Measurements from ENCODE around the gene TRIM42. TPM values are rescaled to one million over a fixed set of nuclear protein-coding genes. Genes with fewer than 3 reads are reported as not detected.
A peak's percentile ranks its signal among the peaks of the same experiment; 100 is the strongest.

The TRIM42 gene
- polyA plus RNA-seq, 1 donor = not detected

DNA sequence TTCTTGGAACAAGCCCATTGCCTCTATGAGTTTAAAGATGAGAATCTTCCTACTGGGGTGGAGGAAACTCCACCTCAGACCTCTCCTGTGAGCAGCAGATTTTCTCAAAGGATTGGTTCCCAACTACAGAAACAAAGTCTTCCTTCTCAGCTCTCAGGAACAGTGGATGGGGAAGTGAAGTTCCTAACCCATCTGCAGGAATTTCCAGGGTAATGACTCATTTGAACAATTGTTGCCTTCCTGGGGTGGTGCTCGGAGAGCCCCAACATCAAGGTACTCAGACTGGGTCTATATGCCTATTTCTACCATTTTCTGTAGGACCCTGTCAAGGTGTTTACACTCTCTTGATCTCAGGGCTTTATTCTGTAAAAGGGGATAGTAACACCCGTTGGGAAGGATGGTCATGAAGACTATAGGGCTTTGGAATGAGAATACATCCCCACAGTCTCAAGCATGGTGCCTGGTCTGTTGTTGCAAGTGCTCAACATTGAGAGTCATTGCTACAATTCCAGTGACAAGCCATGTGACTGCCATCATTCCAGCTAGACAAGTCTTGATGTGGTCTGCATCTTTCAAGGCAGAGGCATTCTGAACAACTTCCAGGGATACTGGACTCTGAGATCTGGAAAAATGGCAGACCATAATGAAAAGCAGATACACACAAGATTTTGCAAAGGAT is 33.0 kb downstream of the TRIM42 start:
- DNase-seq = no peak

GRCh38 chr3:140711390-140712035 is 33.6 kb downstream of the TRIM42 start:
- DNase-seq = no peak

- no peak for DNase-seq
Observed at GRCh38 chr3:140712301-140712700, 34.4 kb downstream of the TRIM42 start.

GRCh38 chr3:140715035-140715434 is 37.2 kb downstream of the TRIM42 start:
- no peak for DNase-seq

DNA sequence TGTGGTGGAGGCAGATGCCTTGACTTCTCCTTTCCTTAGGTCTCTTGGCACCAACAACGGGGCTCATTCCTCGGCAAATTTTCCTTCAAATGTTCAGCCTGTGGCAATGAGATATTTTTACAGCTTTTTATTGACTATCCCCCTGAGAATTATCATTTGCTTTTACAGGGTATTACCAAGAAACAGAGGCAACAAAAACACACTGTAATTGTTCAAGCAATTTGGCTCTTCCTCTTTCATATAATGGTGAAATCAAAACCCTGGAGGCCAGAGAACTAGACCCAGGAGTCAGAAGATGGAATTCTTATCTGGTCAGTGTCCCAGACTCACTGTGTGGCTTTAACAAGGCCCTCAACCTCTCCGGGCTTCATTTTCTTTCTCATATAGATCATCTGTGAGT is 40.1 kb downstream of the TRIM42 start:
- no peak for DNase-seq

GRCh38 chr3:140719841-140720614 is 42.2 kb downstream of the TRIM42 start:
- peak; percentile 41 for DNase-seq

DNA sequence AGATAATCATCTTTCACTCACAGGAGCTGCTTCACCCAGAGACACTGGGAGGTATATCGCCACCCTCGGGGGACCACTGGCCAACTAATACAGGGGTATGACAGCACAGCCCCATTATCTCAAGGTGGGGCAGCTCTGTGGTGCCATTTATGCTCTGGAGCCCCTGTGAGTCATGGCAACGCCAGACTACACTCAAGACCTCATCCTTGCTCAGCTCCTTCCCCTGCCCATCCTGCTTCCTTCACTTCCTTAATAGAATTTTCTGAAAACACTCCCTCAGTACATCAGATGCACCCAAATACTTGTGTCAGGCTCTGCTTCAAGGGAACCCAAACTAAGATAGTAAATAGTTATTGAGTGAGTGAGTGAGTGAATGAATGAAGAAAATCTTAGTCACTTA is 45.7 kb downstream of the TRIM42 start:
- no peak for DNase-seq

DNA sequence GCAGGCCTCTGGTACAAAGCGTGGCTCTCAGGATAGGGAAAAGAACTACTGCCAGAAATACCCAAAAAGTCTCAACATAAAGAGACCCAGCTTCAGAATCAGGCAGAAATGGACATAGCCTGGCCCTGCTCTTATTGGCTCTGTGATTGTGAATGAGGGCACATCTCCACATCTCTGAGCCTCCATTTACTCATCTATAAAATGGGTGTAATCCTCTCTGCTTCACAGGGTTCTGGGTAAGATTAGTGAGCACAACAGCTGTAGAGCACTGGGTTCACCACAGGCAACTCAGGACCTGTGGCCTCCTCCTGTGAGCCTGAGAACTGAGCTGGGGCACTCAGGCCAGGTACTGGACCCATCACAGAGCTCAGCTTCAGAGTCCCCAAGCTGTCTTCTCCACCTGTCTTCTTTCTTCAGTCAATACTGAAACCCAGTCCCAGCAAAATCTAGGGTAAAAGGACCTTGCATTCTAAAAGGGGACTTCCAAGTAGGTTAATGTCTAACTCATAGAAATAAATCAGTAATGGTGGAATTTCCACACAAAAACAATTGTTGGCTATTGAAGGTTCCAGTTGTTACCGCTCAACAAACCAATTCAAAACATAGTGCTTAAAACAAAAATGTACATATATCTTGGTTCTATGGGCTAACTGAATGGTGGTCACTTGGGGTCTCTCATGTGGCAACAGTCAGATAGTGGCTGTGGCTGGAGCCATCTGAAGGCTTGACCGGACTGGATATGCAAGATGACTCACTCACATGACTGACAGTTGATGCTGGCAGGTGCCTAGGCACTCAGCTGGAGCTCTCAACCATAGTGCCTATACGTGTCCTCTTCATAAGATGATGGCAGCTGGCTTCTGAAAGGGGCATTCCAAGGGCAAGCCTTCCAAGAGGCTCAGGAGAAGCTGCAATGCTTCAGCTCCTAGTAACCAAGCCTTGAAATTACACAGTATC is 47.3 kb downstream of the TRIM42 start:
- no peak for DNase-seq

DNA sequence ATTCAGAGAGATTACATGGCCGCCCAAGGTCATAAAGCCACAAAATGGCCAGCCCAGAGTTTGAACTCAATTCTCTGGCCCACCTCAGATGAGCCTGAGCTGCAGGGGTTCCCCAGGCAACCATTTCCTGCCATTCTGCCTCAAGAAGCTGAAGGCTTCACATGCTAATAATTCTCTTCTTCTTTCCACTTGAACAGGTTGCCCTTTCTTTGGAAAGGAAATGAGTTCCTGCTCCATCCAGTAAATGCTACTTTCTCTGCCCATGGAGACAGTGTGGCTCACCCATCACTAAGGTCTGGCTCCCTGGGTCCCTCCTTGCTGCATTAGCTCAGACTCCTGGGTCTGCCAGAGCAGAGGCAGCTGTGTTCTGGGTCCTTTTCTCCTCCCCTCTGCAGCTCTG is 48.2 kb downstream of the TRIM42 start:
- no peak for DNase-seq

DNA sequence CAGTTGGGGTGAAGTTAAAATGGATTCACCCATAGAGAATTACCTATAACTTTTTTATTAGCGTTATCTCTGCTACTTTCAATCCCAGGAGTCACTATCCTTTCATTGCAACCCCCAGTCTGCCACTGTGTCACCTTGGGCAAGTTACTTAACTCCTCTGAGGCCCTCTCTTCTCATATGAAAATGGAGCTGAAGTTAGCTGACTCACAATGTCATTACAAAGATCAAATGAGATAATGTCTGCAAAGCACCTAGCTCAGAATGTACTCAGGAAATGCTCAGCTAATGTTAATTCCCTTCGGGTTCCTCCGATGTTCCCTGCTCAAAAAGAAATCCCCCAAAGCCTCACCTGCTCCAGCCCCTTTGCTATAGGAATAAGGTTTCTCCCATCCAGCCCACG is 50.0 kb downstream of the TRIM42 start:
- DNase-seq = no peak

DNA sequence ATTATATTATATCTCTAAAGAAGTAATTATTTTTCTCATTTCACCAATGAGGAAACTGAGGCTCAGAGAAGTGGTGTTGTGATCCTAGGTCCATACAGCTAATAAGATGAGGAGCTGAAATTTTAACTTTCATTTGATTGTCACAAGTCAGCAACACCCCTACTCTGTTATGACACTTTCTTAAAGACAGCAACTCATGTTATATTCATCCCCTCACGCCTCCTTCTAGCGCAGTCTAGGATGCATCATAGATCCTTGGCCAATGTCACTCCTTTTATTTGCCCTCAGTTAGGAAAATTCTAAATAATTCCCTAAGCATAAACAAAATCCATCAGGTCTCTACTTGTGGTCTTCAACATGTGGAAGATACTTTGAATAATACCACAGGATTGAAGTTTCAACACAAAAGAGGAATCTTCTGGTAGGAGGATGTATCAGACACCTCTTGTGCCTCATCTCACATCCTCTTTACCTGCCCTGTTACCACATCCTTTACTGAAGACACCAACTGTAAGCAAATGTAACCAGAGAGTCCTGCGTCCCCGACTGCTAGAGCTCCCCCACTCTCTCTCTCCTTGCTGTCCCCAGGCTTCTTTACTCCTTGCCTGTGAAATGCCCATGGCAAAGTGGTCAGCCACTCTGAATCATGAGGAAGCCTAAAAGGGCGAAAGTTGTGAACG is 53.7 kb downstream of the TRIM42 start:
- DNase-seq = no peak

DNA sequence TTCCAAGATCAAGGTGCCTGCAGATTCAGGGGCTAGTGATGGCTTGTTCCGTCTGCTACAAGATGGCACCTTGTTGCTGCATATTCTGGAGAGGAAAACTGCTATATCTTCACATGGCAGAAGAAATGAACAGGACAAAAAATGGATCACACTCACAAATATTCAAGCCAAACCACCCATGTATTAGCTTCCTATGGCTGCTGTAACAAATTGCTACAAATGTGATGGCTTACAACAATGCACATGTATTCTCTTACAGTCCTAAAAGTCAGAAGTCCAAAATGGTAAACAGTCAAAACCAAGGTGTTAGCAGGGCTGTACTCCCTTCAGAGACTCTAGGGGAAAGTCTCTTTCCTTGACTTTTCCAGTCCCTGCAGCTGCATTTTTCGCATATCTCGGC is 55.8 kb downstream of the TRIM42 start:
- DNase-seq = no peak

- DNase-seq = peak; percentile 23
Observed at GRCh38 chr3:140736863-140737460, 59.1 kb downstream of the TRIM42 start.

GRCh38 chr3:140742116-140742515 is 64.3 kb downstream of the TRIM42 start:
- no peak for DNase-seq

DNA sequence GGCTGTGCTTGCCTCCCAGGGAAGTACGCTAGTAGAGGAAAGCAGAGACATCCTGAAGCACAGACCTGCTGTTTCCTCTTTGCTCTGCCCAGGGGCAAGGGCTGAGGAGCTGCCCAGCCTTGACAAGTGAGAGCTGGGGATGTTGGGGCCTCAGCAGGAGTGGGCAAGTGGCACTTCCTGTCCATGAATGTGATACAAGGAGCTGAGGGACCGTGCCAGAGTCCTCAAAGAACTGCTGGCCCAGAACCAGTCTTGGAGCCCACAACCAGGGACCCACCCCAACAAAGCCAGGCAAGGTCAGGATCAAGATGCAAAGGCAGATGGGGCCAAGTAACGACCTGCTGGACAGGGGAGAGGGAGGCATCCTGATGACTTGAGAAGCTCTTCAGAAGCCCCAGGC is 70.3 kb downstream of the TRIM42 start:
- no peak for DNase-seq

DNA sequence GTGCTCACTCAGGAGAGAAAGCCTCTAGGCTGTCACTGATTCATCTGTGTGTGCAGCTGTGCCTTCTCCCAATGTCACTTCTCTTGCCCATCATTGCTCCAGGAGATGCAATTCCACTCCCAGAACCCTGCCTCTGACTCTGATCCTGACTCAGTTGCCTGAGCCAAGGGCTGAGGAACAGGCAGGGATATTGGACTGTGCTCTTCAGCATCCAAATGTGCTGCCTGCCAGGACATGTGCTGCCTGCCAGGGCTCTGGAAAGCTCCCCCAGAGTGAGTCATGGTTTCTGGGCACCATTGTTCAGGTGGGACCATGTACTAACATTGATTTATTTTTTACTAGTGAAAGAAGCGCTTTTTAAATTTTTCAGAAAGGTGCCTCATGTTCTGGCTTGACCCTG is 71.0 kb downstream of the TRIM42 start:
- no peak for DNase-seq

All from hindlimb muscle (tissue), 1 donor.